ENCODE data around the gene RNF144A. TPM values are rescaled to one million over a fixed set of nuclear protein-coding genes. Genes with fewer than 3 reads are reported as not detected.
A peak's percentile ranks its signal among the peaks of the same experiment; 100 is the strongest.

The RNF144A gene
- total RNA-seq, 1 experiment from 2014 or later = 3.0 TPM

DNA sequence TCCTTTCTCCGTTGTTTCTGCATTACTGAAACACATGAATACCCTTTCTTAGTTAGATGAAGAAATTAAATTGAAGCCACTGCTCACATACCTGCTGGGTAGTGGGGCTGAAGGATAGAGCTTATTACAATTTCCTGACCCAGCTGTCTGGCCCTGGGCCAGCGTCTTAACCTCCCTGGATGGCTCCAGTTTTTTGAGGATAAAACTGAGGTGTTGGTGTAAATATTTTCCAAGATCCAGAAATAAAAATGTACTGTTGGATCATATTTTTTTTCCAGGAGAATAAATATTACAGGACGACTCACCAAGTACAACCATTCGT, 3.5 kb downstream of the RNF144A start:
- Histone ChIP-seq H3K36me3 (ENCODE audit: control insufficient read depth, insufficient read depth, low read length) (no peaks in the 10 kb centered on the region), H3K27me3 (replicated peaks; ENCODE audit: control insufficient read depth, insufficient read depth, low read length) (no peaks in the 10 kb centered on the region), H3K9me3 (peaks cover 5% of the 10 kb centered on the region; the same call in 1 of the 2 replicates), H3K4me1 (no peaks in the 10 kb centered on the region), H3K4me3 (ENCODE audit: low read depth, low read length) (no peak overlapping the region)
- ChIA-PET CTCF (interaction anchor here (0.6 kb wide), 1 partner anchor 1883 kb away, joined by 9 read pairs; no protein-coding TSS in a partner anchor), POLR2A (no interaction called here)
- DNase-seq = no peak
- intact Hi-C loops (cut with micrococcal nuclease; ENCODE audit: unreplicated experiment) = no loop called here
- Mint-ChIP-seq H3K4me3 (ENCODE audit: unreplicated experiment) (no peak overlapping the region), H3K27me3 (ENCODE audit: insufficient read depth, unreplicated experiment) (no peaks in the 10 kb centered on the region), H3K4me1 (ENCODE audit: low read depth, unreplicated experiment) (no peaks in the 10 kb centered on the region), H3K27ac (ENCODE audit: unreplicated experiment) (no peak overlapping the region), H3K9me3 (ENCODE audit: unreplicated experiment) (no peaks in the 10 kb centered on the region), H3K36me3 (ENCODE audit: insufficient read depth, unreplicated experiment) (peaks cover 6% of the 10 kb centered on the region)
- TF ChIP-seq, protein P1, sequence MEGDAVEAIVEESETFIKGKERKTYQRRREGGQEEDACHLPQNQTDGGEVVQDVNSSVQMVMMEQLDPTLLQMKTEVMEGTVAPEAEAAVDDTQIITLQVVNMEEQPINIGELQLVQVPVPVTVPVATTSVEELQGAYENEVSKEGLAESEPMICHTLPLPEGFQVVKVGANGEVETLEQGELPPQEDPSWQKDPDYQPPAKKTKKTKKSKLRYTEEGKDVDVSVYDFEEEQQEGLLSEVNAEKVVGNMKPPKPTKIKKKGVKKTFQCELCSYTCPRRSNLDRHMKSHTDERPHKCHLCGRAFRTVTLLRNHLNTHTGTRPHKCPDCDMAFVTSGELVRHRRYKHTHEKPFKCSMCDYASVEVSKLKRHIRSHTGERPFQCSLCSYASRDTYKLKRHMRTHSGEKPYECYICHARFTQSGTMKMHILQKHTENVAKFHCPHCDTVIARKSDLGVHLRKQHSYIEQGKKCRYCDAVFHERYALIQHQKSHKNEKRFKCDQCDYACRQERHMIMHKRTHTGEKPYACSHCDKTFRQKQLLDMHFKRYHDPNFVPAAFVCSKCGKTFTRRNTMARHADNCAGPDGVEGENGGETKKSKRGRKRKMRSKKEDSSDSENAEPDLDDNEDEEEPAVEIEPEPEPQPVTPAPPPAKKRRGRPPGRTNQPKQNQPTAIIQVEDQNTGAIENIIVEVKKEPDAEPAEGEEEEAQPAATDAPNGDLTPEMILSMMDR (IDR thresholded peaks at IDR 0.05; ENCODE audit: insufficient read depth in 1 of 2, low read depth in 1 of 2, low read length in 1 of 2, severe bottlenecking in 1 of 2, unreplicated experiment in 1 of 2) = no peak
- BruUV-seq (replicated peaks) = no TSS peak

DNA sequence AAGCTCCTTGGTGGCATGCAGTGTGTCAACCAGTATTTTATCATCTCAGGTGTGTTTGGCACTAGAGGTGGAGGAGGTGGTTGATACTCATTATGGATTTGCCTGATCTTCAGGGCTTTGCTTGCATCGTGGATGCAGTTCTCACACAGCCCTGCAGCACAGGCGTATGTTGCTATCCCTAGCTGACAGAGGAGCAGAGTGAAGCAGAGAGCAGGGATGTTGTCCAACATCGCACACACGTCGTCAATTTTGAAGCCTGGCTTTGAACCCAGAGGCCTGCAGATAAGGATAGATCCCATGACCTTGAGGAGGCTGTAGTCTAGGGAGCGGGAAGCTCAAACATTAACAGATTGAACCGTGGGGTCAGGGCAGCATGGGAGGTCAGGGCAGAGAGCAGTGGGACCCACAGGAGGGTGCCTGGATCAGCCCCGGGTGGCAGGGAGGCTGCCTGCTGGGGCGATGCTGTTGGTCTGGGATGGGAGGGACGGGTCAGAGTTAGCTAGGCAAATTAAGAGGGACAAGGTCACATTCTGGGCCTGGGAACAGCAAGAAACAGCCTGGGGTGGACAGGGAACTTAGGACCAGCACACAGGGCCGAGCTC, 4.2 kb downstream of the RNF144A start:
- H3K36me3 Mint-ChIP-seq (ENCODE audit: insufficient read depth, unreplicated experiment) = peaks cover 6% of the 10 kb centered on the region
- Histone ChIP-seq H3K27me3 (replicated peaks; ENCODE audit: control insufficient read depth, insufficient read depth, low read length) (no peaks in the 10 kb centered on the region), H3K4me1 (no peaks in the 10 kb centered on the region), H3K36me3 (ENCODE audit: control insufficient read depth, insufficient read depth, low read length) (no peaks in the 10 kb centered on the region), H3K9me3 (peaks cover 5% of the 10 kb centered on the region; the same call in 1 of the 2 replicates), H3K4me3 (ENCODE audit: low read depth, low read length) (no peak overlapping the region)
- no TSS peak for BruUV-seq (replicated peaks)
- DNase-seq = no peak
- no peaks in the 10 kb centered on the region for H3K9me3 Mint-ChIP-seq (ENCODE audit: unreplicated experiment)
- no peaks in the 10 kb centered on the region for H3K27me3 Mint-ChIP-seq (ENCODE audit: insufficient read depth, unreplicated experiment)
- ChIA-PET POLR2A (no interaction called here), CTCF (interaction anchor here (0.6 kb wide), 1 partner anchor 1884 kb away, joined by 9 read pairs; no protein-coding TSS in a partner anchor)
- H3K27ac Mint-ChIP-seq (ENCODE audit: unreplicated experiment) = no peak overlapping the region
- TF ChIP-seq, protein P1 (IDR thresholded peaks at IDR 0.05; ENCODE audit: insufficient read depth in 1 of 2, low read depth in 1 of 2, low read length in 1 of 2, severe bottlenecking in 1 of 2, unreplicated experiment in 1 of 2) = no peak
- intact Hi-C loops (cut with micrococcal nuclease; ENCODE audit: unreplicated experiment) = no loop called here
- H3K4me1 Mint-ChIP-seq (ENCODE audit: low read depth, unreplicated experiment) = no peaks in the 10 kb centered on the region
- H3K4me3 Mint-ChIP-seq (ENCODE audit: unreplicated experiment) = no peak overlapping the region

DNA sequence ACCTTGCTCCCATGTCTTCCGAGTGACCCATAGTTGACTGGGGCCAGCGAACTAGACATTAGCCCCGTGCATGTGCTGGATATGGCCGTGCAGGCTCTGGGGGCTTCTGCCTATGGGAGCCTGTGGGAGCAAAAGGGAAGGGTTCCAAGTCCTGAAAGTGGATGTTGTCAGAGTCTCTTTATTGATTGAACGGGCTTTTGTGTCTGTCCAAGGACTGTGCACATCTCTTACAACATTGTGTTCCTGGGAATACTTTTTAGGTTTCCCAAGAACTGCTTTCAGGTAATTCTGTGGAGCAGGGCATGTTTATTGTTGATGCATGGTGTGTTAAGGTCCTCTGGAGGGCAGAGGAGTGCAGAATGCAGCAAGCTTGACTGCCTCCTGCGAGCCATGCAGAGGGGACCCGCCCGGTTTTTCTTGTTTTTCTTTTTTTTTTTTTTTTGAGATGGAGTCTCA, 5.0 kb downstream of the RNF144A start:
- no TSS peak for BruUV-seq (replicated peaks)
- Mint-ChIP-seq H3K36me3 (ENCODE audit: insufficient read depth, unreplicated experiment) (peaks cover 6% of the 10 kb centered on the region), H3K4me3 (ENCODE audit: unreplicated experiment) (no peak overlapping the region), H3K4me1 (ENCODE audit: low read depth, unreplicated experiment) (no peaks in the 10 kb centered on the region), H3K27ac (ENCODE audit: unreplicated experiment) (no peak overlapping the region), H3K27me3 (ENCODE audit: insufficient read depth, unreplicated experiment) (no peaks in the 10 kb centered on the region), H3K9me3 (ENCODE audit: unreplicated experiment) (no peaks in the 10 kb centered on the region)
- CTCF ChIA-PET = interaction anchor here (0.7 to 1.0 kb wide), 3 partner anchors 26 to 262 kb away, joined by 3 read pairs; no protein-coding TSS in a partner anchor
- peaks cover 5% of the 10 kb centered on the region; the same call in 1 of the 2 replicates for H3K9me3 ChIP-seq
- intact Hi-C loops (cut with micrococcal nuclease; ENCODE audit: unreplicated experiment) = no loop called here
- no peak overlapping the region for H3K4me3 ChIP-seq (ENCODE audit: low read depth, low read length)
- peak in 1 of 2 experiments; percentile 28 for DNase-seq
- H3K4me1 ChIP-seq = no peaks in the 10 kb centered on the region
- TF ChIP-seq, protein P1 (IDR thresholded peaks at IDR 0.05; ENCODE audit: insufficient read depth in 1 of 2, low read depth in 1 of 2, low read length in 1 of 2, severe bottlenecking in 1 of 2, unreplicated experiment in 1 of 2) = no peak
- POLR2A ChIA-PET = no interaction called here
- no peaks in the 10 kb centered on the region for H3K27me3 ChIP-seq (replicated peaks; ENCODE audit: control insufficient read depth, insufficient read depth, low read length)
- H3K36me3 ChIP-seq (ENCODE audit: control insufficient read depth, insufficient read depth, low read length) = no peaks in the 10 kb centered on the region
